Muscle layer of duodenum (tissue), 2 donors: ENCODE measurements around the gene ETS1.
"Not testable (repeated sequence)": the region's sequence is repeated elsewhere in the genome, so short reads cannot be mapped to it uniquely, and the experiment has no call there.

Experiments
- H3K27ac ChIP-seq: one replicate; pipeline ENCODE4 v1.7.0; 2013; ENCODE audit warnings: mild to moderate bottlenecking, low read length
- H3K27me3 ChIP-seq: one replicate; pipeline ENCODE4 v1.7.0; 2013; ENCODE audit warnings: low read depth, mild to moderate bottlenecking, control low read depth, low read length
- H3K36me3 ChIP-seq, 2 donors: one replicate each; pipeline ENCODE4 v1.7.0; 2013; ENCODE audit warnings: low read length in 2 of 2, control low read depth in 1 of 2, mild to moderate bottlenecking in 1 of 2; ENCODE audit not compliant: insufficient read depth in 2 of 2, control insufficient read depth in 1 of 2
- H3K4me1 ChIP-seq, 2 donors: one replicate each; pipeline ENCODE4 v1.7.0; 2013; ENCODE audit warnings: low read length in 2 of 2, mild to moderate bottlenecking in 2 of 2, control low read depth in 1 of 2, moderate library complexity in 1 of 2; ENCODE audit not compliant: insufficient read depth in 2 of 2, control insufficient read depth in 1 of 2
- H3K4me3 ChIP-seq, 2 donors: one replicate each; pipeline ENCODE4 v1.7.0; 2013; ENCODE audit warnings: low read length in 2 of 2, low read depth in 1 of 2, mild to moderate bottlenecking in 1 of 2
- H3K9me3 ChIP-seq, 2 donors: one replicate each; pipeline ENCODE4 v1.7.0; 2013; ENCODE audit warnings: low read length in 2 of 2, control low read depth in 1 of 2, mild to moderate bottlenecking in 1 of 2; ENCODE audit not compliant: control insufficient read depth in 1 of 2
- donor health status: healthy.

ETS1 gene

GRCh38 chr11:128451652-128452470, 135.5 kb downstream of the ETS1 start:
- no peak overlapping the region for H3K27ac ChIP-seq
- H3K9me3 ChIP-seq = no peaks in the 10 kb centered on the region
- peaks cover 0 to 21% of the 10 kb centered on the region in 2 donors for H3K4me1 ChIP-seq
- no peaks in the 10 kb centered on the region for H3K27me3 ChIP-seq
- H3K36me3 ChIP-seq = peaks cover 3% of the 10 kb centered on the region in 2 donors
- H3K4me3 ChIP-seq = peak overlapping the region in 1 of 2 donors; percentile 42

GRCh38 chr11:128450882-128451651, 136.3 kb downstream of the ETS1 start:
- H3K4me3 ChIP-seq = peak overlapping the region in 1 of 2 donors; percentile 42
- H3K4me1 ChIP-seq = peaks cover 0 to 21% of the 10 kb centered on the region in 2 donors
- H3K36me3 ChIP-seq = no peaks in the 10 kb centered on the region
- H3K27me3 ChIP-seq = no peaks in the 10 kb centered on the region
- H3K27ac ChIP-seq = no peak overlapping the region
- no peaks in the 10 kb centered on the region for H3K9me3 ChIP-seq

- not testable (repeated sequence) for H3K36me3 ChIP-seq, H3K27me3 ChIP-seq, H3K27ac ChIP-seq, H3K9me3 ChIP-seq, H3K4me3 ChIP-seq
- peaks cover 0 to 21% of the 10 kb centered on the region in 2 donors for H3K4me1 ChIP-seq
These were observed 136.9 kb downstream of the ETS1 start for GRCh38 chr11:128450425-128450824.

GRCh38 chr11:128448981-128449713, 138.2 kb downstream of the ETS1 start:
- no peaks in the 10 kb centered on the region for H3K36me3 ChIP-seq
- peak overlapping the region; percentile 34 for H3K27ac ChIP-seq
- no peaks in the 10 kb centered on the region for H3K27me3 ChIP-seq
- no peaks in the 10 kb centered on the region for H3K9me3 ChIP-seq
- H3K4me3 ChIP-seq = no peak overlapping the region
- peaks cover 0 to 21% of the 10 kb centered on the region in 2 donors for H3K4me1 ChIP-seq

GRCh38 chr11:128448200-128448886, 139.0 kb downstream of the ETS1 start:
- Histone ChIP-seq H3K4me3 (no peak overlapping the region), H3K9me3 (no peaks in the 10 kb centered on the region), H3K27me3 (no peaks in the 10 kb centered on the region), H3K4me1 (peaks cover 0 to 16% of the 10 kb centered on the region in 2 donors), H3K36me3 (no peaks in the 10 kb centered on the region), H3K27ac (peak overlapping the region; percentile 65)

GRCh38 chr11:128447233-128447632, 140.1 kb downstream of the ETS1 start:
- H3K36me3 ChIP-seq = no peaks in the 10 kb centered on the region
- no peak overlapping the region for H3K27ac ChIP-seq
- H3K27me3 ChIP-seq = no peaks in the 10 kb centered on the region
- H3K9me3 ChIP-seq = no peaks in the 10 kb centered on the region
- peaks cover 0 to 7% of the 10 kb centered on the region in 2 donors for H3K4me1 ChIP-seq
- no peak overlapping the region for H3K4me3 ChIP-seq

- not testable (repeated sequence) for H3K9me3 ChIP-seq, H3K36me3 ChIP-seq, H3K4me1 ChIP-seq, H3K27ac ChIP-seq, H3K27me3 ChIP-seq, H3K4me3 ChIP-seq
These were observed 141.4 kb downstream of the ETS1 start for GRCh38 chr11:128445921-128446320.

- H3K9me3 ChIP-seq = no peaks in the 10 kb centered on the region
- no peaks in the 10 kb centered on the region for H3K27me3 ChIP-seq
- no peak overlapping the region for H3K27ac ChIP-seq
- H3K4me3 ChIP-seq = no peak overlapping the region
- no peaks in the 10 kb centered on the region for H3K4me1 ChIP-seq
- H3K36me3 ChIP-seq = no peaks in the 10 kb centered on the region
These were observed 150.2 kb downstream of the ETS1 start for GRCh38 chr11:128437136-128437535.

- H3K9me3 ChIP-seq = no peaks in the 10 kb centered on the region
- no peak overlapping the region for H3K4me3 ChIP-seq
- H3K36me3 ChIP-seq = no peaks in the 10 kb centered on the region
- H3K4me1 ChIP-seq = no peaks in the 10 kb centered on the region
- H3K27ac ChIP-seq = no peak overlapping the region
- no peaks in the 10 kb centered on the region for H3K27me3 ChIP-seq
These were observed 152.5 kb downstream of the ETS1 start for GRCh38 chr11:128434818-128435217.

- no peaks in the 10 kb centered on the region for H3K27me3 ChIP-seq
- no peak overlapping the region for H3K27ac ChIP-seq
- H3K36me3 ChIP-seq = no peaks in the 10 kb centered on the region
- no peaks in the 10 kb centered on the region for H3K4me1 ChIP-seq
- H3K9me3 ChIP-seq = no peaks in the 10 kb centered on the region
- H3K4me3 ChIP-seq = no peak overlapping the region
These were observed 152.9 kb downstream of the ETS1 start for GRCh38 chr11:128434411-128434810.

- Histone ChIP-seq H3K27me3 (no peaks in the 10 kb centered on the region), H3K4me1 (no peaks in the 10 kb centered on the region), H3K27ac (no peak overlapping the region), H3K36me3 (no peaks in the 10 kb centered on the region), H3K4me3 (no peak overlapping the region), H3K9me3 (no peaks in the 10 kb centered on the region)
These were observed 154.4 kb downstream of the ETS1 start for GRCh38 chr11:128432926-128433325.
